ENCODE data around the gene PPP6R3.
"Not testable (repeated sequence)": the region's sequence is repeated elsewhere in the genome, so short reads cannot be mapped to it uniquely, and the experiment has no call there.

The PPP6R3 gene

GRCh38 chr11:68470304-68470811 is 9.8 kb downstream of the PPP6R3 start:
- no peak overlapping the region for H3K4me3 ChIP-seq (ENCODE audit: low read depth, low read length)
- TF ChIP-seq, protein P1, sequence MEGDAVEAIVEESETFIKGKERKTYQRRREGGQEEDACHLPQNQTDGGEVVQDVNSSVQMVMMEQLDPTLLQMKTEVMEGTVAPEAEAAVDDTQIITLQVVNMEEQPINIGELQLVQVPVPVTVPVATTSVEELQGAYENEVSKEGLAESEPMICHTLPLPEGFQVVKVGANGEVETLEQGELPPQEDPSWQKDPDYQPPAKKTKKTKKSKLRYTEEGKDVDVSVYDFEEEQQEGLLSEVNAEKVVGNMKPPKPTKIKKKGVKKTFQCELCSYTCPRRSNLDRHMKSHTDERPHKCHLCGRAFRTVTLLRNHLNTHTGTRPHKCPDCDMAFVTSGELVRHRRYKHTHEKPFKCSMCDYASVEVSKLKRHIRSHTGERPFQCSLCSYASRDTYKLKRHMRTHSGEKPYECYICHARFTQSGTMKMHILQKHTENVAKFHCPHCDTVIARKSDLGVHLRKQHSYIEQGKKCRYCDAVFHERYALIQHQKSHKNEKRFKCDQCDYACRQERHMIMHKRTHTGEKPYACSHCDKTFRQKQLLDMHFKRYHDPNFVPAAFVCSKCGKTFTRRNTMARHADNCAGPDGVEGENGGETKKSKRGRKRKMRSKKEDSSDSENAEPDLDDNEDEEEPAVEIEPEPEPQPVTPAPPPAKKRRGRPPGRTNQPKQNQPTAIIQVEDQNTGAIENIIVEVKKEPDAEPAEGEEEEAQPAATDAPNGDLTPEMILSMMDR (IDR thresholded peaks at IDR 0.05; ENCODE audit: low read depth, low read length): no peak
- no peak for TF ChIP-seq MYC (IDR thresholded peaks at IDR 0.05; ENCODE audit: low read depth, low read length)
- no peak for TF ChIP-seq POLR2A (IDR thresholded peaks at IDR 0.05; ENCODE audit: extremely low read depth, insufficient read length)
- TF ChIP-seq, protein P2, sequence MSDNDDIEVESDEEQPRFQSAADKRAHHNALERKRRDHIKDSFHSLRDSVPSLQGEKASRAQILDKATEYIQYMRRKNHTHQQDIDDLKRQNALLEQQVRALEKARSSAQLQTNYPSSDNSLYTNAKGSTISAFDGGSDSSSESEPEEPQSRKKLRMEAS (IDR thresholded peaks at IDR 0.05; ENCODE audit: low read depth, low read length): no peak
- DNase-seq (ENCODE audit: low read depth): no peak

DNA sequence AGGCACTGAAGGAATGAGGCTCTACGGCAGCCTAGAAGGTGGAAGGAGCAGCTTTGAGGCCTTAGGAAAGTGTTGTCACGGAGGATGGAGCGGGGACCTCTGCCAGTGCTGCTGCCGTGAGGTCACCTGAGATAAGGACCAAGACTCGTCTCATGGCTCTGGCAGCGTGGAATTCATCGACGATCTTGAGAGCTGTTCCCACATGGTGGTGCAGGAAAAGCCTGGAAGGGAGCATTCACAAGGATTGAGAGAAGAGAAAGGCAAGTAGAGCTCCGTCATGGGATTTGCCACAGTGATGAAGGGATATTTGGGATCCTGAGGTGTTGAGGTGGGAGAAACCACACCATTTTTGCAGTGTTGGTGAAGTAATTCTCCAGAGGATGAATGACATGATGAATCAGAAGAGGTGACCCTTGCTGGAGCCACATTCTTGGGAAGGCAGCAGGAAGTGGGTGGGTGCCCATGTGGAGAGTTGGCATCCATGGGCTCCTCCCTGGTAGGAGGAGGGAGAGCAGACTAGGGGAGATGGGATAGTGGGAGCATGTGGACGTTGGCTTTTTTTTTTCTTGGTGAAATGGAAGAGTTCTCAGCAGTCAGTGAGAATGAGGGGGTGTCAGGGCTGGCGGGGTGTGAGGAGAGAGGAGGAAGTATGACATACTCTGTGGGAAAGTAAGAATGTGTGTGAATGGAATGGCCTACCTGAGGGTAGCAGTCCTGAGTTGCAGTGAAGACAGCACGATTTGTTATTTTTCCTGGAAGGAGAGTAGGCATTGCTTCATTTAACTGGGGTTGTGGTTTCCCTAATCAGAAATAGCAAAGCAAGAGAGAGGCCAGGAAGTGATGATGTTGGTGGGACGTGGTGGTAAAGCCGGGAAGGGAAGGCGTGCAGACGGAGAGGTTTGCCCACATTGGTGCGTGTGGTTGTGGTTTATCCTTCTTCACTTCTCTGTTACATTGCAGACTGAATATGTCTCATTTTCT is 11.1 kb downstream of the PPP6R3 start:
- no peak for TF ChIP-seq POLR2A (IDR thresholded peaks at IDR 0.05; ENCODE audit: extremely low read depth, insufficient read length)
- TF ChIP-seq MYC (IDR thresholded peaks at IDR 0.05; ENCODE audit: low read depth, low read length): no peak; the same call in 1 of the 2 replicates
- TF ChIP-seq, protein P2 (IDR thresholded peaks at IDR 0.05; ENCODE audit: low read depth, low read length): no peak
- TF ChIP-seq, protein P1 (IDR thresholded peaks at IDR 0.05; ENCODE audit: low read depth, low read length): no peak
- peak; percentile 90 for DNase-seq (ENCODE audit: low read depth)
- H3K4me3 ChIP-seq (ENCODE audit: low read depth, low read length): peak overlapping the region; percentile 12

DNA sequence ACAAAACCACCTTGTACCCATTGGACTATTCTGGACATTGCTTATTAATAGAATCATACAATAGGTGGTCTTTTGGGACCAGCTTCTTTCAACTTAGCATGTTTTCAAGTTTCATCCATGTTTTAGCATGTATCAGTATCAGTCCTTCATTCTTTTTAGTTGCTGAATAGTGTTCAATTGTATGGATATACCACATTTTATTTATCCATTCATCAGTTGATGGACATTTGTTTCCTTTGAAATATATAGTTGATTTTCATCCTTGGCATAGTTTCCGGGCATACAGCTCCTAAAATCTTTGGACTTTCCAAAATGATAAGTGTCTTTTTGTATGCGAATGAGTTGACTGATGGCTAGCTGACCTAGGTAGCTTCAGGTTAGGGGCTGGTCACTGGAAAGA is 12.2 kb downstream of the PPP6R3 start:
- no peak overlapping the region for H3K4me3 ChIP-seq (ENCODE audit: low read depth, low read length)
- TF ChIP-seq POLR2A (IDR thresholded peaks at IDR 0.05; ENCODE audit: extremely low read depth, insufficient read length) (no peak), MYC (IDR thresholded peaks at IDR 0.05; ENCODE audit: low read depth, low read length) (no peak)
- TF ChIP-seq, protein P1 (IDR thresholded peaks at IDR 0.05; ENCODE audit: low read depth, low read length): no peak
- TF ChIP-seq, protein P2 (IDR thresholded peaks at IDR 0.05; ENCODE audit: low read depth, low read length): no peak
- DNase-seq (ENCODE audit: low read depth): no peak

DNA sequence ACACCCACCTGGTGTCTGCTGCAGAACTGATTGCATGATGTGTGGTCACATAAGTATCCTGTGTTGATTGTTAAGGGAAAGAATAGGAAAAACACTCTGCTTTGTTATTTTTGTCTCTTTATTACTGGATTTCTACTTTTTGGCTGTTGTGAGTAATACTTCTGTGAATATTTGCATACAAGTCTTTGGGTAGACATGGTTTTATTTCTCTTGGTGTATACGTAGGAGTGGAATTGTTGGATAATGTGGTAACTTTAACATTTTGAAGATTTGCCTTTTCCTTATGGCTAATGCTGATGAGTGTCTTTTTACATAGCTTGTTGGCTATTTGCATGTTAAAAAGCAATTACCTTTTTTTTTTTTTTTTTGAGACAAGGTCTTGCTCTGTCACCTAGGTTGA is 13.1 kb downstream of the PPP6R3 start:
- TF ChIP-seq, protein P1 (IDR thresholded peaks at IDR 0.05; ENCODE audit: low read depth, low read length): no peak
- TF ChIP-seq POLR2A (IDR thresholded peaks at IDR 0.05; ENCODE audit: extremely low read depth, insufficient read length) (no peak), MYC (IDR thresholded peaks at IDR 0.05; ENCODE audit: low read depth, low read length) (no peak)
- TF ChIP-seq, protein P2 (IDR thresholded peaks at IDR 0.05; ENCODE audit: low read depth, low read length): no peak
- H3K4me3 ChIP-seq (ENCODE audit: low read depth, low read length): no peak overlapping the region

GRCh38 chr11:68475626-68476025 is 15.1 kb downstream of the PPP6R3 start:
- DNase-seq (ENCODE audit: low read depth); H3K4me3 ChIP-seq (ENCODE audit: low read depth, low read length): not testable (repeated sequence)

More for the DNA sequence above, 13.1 kb downstream of the PPP6R3 start:
- no peak for DNase-seq (ENCODE audit: low read depth)

- no peak for DNase-seq (ENCODE audit: low read depth)
- TF ChIP-seq, protein P2 (IDR thresholded peaks at IDR 0.05; ENCODE audit: low read depth, low read length): no peak
- no peak for TF ChIP-seq MYC (IDR thresholded peaks at IDR 0.05; ENCODE audit: low read depth, low read length)
- TF ChIP-seq, protein P1 (IDR thresholded peaks at IDR 0.05; ENCODE audit: low read depth, low read length): no peak
- no peak for TF ChIP-seq POLR2A (IDR thresholded peaks at IDR 0.05; ENCODE audit: extremely low read depth, insufficient read length)
- no peak overlapping the region for H3K4me3 ChIP-seq (ENCODE audit: low read depth, low read length)
Measured at GRCh38 chr11:68479390-68479789, 18.8 kb downstream of the PPP6R3 start.
